GM12801 (cell line): Measurements from ENCODE around the gene ITGB5.

ENCODE experiments used
- CTCF ChIP-seq: IDR thresholded peaks from one replicate; pipeline ENCODE4 v1.5.1; 2011; ENCODE audit warnings: control low read depth; ENCODE audit not compliant: insufficient read length; ENCODE audit errors: extremely low read depth

The ITGB5 gene

DNA sequence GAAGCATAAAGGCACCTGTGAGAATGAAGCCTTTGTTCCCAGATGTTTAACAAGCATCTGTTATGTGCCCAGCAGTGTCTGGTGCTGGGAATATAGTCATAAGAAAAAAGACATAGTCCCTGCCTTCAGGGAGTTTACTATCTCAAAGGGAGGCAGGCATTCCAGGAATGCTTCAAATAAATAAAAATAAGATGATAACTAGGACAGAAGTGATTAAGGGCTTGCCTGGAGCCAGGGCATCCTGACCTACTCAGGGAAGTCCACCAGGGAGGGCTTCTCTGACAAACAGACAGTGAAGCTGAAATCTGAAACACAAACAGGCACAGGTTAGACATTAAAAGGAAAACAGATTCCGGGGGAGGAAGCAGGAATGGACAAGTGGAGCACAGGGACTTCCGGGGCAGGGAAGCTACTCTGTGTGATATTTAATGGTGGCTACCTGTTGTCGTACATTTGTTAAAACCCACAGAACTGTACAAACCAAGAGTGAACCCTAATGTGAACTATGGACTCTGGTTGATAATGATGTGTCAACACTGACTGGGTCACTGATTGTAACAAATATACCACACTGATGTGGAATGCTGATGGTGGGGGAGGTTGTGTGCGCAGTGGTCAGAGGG is 53.3 kb downstream of the ITGB5 start:
- TF ChIP-seq CTCF = no peak

- TF ChIP-seq CTCF = no peak
Measured at GRCh38 chr3:124832782-124833709, 54.1 kb downstream of the ITGB5 start.

GRCh38 chr3:124831628-124832199 is 55.5 kb downstream of the ITGB5 start:
- TF ChIP-seq CTCF = no peak

GRCh38 chr3:124829819-124830554 is 57.2 kb downstream of the ITGB5 start:
- TF ChIP-seq CTCF = no peak

- no peak for TF ChIP-seq CTCF
Measured at GRCh38 chr3:124829178-124829818, 57.9 kb downstream of the ITGB5 start.

GRCh38 chr3:124826703-124827102 is 60.5 kb downstream of the ITGB5 start:
- TF ChIP-seq CTCF = no peak
